Effector CD4-positive, alpha-beta T cell (primary cell): ENCODE measurements around the gene AKNA.

ENCODE experiments used
- DNase-seq: peaks from one replicate; pipeline ENCODE4 v3.0.0-alpha.2; 2020

The AKNA gene

DNA sequence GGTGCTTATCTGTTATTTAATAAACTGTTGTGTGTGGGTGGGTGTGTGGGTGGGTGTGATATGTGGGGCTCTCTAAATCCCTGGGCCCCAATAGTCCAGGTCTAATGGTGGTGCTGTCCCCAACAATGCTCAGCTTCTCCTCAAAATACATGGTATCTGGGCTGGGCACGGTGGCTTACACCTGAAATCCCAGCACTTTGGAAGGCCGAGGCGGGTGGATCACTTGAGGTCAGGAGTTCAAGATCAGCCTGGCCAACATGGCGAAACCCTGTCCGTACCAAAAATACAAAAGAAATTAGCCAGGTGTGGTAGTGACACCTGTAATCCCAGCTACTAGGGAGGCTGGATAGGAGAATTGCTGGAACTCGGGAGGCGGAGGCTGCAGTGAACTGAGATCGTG, 69.4 kb downstream of the AKNA start:
- DNase-seq: no peak

DNA sequence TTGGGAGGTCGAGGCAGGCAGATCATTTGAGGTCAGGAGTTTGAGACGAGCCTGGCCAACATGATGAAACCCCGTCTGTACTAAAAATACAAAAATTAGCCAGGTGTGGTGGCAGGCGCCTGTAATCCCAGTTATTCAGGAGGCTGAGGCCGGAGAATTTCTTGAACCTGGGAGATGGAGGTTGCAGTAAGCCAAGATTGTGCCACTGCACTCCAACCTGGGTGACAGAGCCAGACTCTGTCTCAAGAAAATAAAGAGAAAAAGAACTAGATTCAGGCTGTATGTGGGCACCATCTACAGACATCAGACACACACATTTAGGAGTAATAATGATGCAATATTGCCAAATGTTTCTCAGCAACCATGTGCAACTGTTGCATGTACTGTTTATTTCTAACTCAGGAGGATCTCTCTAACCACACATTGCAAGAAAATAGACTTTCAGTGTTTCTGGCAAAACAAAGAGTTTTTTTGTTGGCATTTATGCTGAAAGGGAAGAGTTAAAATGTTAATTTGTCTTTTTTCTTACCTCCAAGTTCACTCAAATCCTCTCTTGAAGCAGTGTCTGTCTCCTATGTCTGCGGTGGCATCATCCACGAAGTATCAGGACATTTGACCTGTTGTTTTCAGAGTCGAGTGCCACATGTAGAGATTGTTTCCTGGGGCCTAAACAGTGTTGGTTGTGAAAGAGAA, 70.0 kb downstream of the AKNA start:
- no peak for DNase-seq

DNA sequence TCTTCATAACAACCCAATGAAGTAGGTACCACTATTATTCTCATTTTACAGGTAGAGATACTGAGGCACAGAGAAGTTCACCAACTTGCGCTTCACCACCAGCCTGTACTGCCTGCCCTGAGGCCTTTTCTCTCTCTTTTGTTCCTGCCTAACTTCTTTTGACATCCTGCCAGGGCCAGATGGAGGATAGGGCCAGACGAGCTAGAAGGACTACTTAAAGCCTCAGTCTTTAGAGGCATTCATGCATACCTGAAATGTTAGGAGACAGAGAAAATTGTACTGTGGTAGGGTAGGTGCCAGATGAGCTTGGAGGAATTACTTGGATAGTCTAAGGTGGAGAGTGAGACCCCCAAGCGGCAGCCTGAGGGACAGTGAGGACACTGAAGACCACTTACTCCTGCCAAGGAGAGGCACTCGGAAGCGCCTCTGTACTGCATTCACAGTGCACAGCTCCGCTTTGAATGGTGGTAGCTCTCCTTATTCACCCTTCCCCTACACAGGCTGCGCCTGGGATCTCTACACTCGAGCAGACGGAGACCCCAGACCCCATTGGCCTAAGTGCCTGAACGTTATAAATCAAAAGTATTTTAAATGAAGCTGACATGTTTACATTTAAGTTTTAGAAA, 71.1 kb downstream of the AKNA start:
- no peak for DNase-seq

DNA sequence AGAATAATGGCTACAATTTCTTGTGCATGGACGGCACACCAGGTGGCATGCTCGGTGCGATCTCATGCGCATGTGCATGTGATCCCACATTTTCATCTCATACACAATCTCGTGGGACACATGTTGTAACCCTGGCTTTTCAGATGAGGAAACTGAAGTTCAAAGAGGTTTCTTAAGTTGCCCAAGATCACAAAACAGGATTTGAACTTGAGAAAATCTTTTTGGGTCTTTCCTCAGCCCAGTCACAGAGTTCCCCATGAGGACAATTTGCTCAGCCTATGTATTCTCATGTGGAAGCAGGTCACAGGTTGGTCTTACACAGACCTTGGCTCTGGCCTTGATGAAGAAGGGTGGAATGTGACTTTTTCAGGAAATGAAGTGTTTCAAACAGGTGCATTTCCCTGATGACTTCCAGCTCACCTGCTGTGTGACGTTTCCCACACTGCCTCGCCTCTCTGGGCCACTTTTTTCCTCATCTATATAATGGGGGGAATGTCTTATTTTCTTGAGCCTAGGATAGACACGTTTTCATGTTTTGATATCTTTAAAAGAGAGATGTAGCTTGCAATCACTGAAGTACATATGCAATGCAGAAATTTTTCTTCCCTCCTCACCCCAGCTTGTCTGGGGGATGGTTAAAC, 71.9 kb downstream of the AKNA start:
- DNase-seq: no peak

DNA sequence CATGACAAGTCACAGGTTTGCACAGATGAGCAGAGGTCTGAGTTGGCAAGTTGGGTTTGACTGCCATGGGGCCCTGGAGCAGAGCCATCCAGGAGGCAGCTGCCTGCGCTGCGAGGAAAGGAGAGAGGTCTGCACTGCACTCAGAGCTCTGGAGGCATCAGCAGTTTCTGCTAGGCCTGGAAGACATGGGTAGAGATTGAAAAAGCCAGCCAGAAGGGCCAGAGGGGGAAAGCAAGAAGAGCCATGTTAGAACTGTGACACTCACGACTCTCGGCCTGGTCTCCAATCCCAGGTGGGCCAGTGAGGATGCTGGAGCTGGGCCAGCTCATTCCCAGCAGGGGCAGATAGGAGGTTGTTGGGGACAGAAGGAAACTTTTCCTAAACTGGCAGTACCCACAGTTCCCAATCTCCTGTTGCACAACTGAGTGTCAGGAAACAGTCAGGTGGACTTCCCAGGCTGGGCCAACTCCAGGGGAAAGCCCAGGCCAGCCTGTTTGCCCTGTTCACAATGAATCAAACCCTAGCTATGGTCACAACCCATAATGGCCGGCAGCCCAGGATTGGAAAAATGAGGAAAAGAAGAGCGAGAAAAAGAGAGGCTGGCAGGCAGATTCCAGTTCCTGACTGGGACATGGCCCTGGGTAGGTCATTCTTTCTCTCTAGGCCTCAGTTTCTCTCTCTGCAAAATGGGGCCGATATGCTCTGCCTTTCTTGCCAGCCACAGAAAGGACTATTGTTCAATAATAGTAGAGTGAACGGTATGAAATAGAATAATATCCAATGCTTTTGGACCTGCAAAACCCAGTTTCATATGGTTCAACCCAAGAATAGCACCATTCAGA, 72.7 kb downstream of the AKNA start:
- no peak for DNase-seq

DNA sequence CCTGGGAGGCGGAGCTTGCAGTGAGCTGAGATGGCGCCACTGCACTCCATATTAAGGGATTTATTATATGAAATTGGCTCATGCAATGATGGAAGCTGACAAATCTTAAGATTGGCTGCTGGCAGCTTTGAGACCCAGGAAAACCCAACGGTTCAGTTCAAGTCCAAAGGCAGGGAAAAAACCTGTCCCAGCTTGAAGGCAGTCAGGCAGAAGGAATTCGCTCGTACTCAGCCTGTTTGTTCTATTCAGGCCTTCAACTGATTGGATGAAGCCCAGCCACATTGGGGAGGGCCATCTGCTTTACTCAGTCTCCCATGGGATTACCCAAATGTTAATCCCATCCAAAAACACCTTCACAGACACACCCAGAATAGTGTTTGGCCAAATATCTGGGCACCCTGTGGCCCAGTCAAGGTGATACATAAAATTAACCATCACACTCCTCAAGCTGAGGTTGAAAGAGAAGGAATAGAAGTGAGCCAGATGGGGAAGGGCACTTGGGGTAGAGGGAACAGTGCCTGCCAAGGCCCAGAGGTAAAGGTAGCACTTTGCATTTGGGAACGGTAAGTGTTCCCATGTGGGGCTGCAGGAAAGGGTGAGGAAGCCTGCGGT, 73.4 kb downstream of the AKNA start:
- DNase-seq: no peak

DNA sequence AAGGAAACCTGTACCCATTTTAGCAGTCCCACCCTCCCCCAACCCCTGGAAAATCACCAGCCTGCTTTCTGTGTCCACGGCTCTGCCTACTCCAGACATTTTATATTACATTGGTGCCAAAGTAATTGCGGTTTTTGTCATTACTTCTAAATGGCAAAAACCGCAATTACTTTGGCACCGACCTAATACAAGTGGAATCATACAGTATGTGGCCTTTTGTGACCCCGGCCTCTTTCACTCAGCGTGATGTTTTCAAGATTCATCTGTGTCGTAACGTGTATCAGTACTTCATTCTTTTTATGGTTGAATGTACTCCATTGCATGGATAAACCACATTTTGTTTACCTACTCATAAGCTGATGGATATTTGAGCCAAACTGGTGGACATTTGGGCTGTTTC, 74.6 kb downstream of the AKNA start:
- no peak for DNase-seq

DNA sequence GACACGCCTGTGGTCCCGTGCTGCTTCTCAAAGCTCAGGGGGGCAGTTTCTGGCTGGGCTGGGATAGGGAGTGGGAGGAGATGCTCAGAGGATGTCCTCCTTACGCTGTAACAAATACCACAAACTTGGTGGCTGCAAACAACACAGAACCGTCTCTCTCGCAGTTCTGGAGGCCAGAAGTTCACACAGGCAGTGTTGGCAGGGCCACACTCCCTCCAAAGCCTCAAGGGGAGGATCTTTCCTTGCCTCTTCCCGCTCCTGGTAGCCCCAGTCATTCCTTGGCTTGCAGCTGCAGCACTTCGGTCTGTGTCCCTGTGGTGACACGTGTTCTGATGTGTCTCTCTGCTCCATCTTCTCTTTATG, 75.3 kb downstream of the AKNA start:
- no peak for DNase-seq

DNA sequence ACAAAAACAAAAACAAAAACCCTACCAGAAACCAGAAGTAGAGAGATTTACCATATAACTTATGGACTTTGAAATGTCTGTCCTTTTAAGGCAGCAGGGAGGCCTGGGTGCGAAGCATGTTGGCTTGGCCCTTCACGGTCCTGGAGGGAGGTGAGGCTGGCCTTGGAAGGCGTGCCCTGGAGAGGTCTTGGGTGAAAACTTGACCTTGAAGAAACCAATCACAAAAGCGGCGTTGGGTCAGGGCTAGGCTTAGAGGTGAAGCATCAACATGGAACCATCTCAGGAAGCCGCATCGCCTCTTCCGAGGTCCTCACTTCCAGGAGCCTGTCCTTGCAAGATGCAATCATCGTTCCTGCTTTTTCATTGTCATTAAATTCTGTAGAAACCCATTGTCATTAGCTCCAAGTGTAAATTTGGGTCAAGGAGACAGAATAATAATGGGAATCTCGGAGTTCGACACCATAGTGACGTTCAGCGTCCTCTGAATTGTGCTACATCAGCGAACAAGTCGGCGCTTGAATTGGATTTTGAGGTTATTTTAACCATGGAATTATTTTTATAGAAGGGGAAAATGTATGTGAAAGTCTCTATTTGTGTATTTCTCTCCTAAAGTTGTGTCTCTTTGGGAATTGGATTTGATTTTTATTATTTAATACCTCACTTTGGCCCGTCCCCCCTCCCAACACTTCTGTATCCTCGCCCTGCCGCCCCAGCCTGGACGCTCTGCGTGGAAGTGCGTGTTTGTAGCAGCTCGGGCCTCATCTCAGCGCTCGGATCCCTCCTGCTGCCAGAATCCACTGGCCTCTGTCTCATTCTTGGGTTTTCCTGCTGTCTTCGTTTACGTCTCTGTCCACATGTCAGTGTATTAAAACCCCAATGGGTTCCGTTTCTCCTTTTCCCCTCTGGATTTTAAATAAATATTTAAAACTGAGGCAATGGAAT, 75.9 kb downstream of the AKNA start:
- DNase-seq: no peak

DNA sequence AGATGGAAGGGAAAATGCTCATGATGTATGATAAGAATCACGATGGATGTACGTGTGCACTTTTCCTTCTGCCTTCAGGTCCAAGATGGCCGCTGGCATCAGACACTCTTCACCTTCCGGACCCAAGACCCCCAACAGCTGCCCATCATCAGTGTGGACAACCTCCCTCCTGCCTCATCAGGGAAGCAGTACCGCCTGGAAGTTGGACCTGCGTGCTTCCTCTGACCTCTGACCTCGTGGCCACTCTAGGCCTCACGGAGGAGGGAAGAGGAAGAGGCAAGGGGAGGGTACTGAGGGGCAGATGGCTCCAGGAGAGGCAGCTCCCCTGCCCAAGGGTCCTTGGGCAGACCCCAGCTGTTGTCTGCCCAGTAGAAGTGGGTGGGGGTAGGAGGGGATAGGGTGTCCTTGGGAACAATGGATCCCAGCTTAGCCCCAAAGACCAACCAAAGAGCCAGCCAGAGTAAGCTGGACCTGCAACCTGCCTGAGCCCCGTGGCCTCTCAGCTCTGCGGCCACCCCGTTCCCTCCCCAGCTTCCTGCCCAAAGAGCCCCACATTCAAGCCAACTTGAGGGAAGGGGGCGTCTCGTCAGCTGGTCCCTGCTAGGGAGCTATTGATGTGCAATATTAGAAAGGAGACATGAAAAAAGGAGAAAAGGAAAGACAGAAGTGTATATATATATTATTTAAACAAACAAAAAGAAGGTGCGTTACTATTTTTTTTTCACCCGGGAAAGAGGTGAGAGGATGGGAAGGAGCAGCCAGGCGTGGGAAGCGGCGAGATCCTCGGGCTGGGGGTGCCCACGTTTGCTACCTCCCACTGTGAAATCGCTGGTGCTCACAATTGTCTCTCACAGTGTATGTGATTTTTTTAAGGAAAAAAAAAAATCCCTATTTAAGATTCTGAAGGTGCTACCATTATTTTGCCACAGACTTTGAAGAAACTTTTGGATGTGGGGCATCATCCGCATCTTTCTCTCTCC, 77.0 kb downstream of the AKNA start:
- no peak for DNase-seq

DNA sequence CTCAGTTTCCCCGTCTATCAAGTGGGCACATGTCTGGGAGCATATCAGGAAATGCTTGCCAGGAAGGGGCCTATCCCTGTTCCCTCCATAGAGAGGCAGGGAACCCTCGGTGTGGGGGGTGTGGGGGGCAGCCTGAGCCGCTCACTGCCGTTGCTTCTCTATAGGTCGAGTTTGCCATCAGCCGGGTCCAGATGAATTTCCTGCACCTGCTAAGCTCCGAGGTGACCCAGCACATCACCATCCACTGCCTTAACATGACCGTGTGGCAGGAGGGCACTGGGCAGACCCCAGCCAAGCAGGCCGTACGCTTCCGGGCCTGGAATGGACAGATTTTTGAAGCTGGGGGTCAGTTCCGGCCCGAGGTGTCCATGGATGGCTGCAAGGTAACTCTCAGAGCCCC, 78.7 kb downstream of the AKNA start:
- DNase-seq: no peak

DNA sequence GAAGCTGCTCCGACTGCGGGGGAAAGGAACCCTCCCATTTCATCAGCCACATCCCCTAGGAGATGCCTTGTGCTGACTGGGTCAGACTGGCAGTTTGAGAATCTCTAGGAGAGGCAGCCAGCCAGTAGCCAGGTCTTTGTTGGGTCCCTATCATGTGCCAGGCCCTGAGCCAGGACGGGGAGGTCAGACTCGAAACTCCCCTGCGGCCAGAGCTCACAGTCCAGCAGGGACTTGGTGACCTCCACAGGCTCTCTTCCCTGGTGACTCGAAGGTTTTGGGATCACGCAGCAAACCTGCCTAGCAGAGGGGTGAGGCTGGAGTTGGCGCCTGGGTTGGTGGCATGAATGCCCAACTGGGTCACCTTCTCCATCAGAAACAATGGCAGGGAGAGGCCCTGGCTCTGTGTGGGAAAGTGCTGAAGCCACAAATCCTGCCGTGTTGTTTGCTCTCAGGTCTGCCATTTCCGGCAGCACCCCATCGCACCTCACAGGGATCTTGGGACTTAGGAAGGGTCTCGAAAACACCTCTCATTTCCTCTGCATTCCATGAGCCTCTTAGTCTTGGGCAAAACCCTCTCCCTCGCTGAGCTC, 79.3 kb downstream of the AKNA start:
- DNase-seq: no peak

DNA sequence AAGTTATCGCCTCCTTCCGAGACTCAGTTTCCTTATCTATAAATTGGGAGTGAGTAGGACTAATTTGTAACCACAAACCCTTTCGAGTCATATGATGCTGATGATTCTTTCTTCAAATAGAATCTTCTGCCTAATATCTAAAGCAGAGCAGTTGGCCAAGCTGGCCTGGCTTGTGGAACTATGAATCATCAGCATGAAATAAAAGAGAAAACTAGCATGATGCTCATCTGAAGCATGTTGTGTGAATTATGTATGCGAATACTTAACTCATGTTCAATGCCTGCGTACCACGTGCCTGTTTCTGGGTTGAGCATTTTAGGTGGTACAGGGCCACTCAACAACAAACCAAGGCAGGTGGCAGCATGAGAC, 79.9 kb downstream of the AKNA start:
- DNase-seq: no peak

DNA sequence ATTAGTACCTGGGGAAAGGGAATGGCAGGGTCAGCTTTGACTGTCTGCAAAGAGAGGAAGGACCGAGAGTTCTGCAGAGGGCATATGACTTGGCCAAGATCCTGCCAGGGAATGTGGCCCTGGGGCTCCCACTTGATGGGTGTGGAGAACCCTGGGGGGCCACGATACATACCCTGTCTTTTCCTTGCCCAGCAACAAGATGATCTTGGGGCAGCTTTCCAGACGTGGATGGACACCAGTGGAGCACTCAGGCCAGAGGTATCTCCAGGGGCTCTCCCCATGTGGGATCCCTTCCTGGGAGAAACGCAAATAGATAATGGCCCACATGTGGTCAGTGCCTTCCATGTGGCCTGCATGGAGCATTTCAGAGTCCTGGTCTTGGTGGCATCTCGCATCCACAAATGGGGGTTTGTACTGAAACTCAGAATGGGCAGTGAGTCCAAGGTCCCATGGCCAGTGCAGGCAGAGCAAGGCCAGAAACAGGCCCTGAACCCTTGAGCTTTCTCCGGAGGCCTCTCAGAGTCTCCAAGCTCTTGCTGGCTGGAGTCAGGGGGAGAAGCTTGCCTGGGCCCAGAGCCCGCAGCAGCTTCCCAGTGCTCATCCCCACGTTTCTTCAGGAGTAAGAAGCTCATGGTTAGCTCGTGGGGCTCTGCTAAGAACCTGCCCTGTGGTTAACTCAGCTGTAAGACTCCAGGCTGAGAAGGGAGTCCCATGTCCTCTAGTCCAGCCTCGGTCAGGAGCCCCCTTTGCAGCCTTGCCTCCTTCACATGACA, 83.2 kb downstream of the AKNA start:
- no peak for DNase-seq

DNA sequence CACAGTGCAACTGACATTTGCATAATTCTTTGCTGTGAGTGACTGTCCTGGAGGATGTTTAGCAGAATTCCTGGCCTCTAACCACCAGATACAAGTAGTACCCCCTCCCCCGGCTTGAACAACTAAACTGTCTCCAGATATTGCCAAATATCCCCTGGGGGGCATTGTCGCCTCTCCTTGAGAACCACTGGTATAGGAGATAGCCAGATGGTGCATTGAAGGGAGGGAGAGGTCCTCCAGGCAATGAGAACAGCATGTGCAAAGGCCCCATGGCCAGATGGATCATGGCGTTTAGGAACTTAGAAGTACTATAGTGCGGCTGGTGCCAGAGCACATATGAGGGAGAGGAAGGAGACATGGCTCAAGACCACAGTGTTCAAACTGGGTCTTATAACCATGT, 83.8 kb downstream of the AKNA start:
- no peak for DNase-seq

DNA sequence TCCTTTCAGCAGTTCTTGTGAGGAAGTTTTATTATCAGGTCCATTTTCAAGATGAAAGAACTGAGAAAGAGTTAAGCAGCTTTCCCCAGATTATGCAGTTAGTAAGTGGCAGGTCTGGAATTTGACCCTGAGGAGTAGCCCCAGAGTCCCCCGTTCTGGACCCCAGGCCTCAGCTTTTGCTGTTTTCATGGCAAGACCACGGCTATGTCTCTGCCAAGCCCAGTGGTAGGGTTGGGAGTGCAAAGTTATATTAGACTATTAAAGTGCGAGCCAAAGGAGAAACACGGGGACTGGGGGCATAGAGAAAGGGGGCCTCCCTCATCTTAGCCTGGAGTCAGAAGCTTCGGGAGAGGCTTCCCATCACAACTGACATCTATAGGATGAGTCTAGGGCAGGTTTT, 84.2 kb downstream of the AKNA start:
- DNase-seq: no peak

DNA sequence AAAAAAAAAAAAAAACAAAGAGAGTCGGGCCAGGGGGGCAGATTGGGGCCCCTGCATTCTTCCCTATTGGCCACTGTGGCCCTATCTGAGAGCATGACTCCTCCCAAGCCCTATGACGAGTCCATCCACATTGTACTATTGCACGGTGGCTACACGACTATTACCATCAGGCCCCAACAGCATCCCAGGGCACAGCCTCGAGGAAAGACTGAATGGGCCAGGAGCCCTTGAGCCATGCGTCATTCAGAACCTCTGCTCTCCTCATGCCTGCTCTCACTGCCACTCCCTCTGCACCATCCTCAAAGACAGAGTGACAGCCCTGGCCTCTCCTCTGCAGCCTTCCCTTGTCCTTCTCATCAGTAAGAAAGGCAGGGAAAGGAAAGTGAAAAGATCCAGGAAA, 85.1 kb downstream of the AKNA start:
- no peak for DNase-seq

DNA sequence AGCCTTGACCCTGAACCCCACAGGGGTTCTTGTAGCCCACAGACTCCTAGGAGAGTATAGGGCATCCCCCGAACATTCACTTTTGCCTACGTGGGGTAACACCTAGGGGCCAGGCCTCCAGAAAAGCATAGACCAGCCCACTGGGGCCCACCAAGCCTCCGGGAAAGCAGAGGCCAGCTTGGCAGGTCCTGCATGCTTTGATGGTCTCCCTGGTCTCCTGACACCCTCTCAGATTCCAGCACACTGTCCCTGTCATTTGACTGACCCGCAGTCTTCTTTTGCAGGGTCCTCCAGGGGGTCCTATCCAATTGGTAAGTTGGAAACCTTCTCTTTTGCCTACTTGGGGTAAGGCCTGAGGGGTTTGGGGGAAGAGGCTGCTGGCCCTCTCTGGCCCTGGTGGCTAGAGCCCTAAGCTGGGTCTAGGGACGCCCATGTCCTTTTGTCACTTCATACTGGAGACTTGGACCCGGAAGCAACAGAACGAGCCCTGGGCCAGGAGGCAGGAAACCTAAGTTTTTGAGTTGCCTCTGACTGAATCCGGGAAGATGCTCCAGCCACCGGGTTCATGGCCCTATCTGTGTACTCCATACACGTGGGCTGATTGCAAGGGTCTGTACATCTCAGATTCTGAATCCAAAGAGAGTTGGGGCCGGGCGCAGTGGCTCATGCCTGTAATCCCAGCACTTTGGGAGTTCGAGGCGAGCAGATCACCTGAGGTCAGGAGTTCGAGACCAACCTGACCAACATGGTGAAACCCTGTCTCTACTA, 85.8 kb downstream of the AKNA start:
- DNase-seq: no peak
